ENCODE data around the gene LY6G5C. TPM values are rescaled to one million over a fixed set of nuclear protein-coding genes. Genes with fewer than 3 reads are reported as not detected.

The LY6G5C gene
- total and polyA plus RNA-seq, 12 donors, result 1.2 to 3.5 (median 2.0) TPM

DNA sequence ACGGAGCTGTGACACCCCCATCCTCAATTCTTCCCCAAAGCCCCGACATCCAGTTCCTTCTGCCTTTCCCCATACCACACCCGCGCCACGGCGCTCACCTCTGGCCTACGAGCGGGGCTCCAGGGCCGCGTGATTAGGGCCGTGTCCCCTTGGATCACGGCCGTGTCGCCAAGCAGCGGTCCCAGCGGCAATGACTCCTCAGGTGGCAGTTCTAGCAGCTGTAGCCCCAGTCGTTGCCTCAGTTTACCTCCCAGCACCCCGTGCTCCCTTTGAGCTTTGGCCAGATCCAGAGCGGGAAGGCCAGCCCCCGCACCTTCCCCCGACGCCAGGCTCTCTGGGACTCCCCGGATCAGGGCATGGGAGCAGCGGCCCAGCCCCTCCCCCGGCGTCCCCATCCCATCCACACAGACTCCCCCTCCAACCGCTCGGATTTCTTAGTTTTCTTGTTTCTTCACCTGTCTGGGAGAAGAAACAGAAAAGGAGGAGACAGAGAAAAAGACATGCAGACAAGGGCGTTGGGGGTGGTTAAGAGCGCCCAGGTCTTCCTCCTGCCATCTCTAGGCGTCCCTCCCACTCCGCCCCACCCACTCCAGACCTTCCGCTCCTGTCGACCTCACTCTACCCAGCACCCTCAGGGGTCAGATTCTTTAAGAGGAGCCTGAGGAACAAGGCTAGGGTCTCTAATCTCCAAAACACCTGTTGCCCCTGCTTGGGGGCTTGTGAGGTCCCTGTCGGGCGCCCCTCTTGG lies 48.1 kb upstream of the LY6G5C start, which contains the start of gene DDAH2:
TSS of gene DDAH2 (minus strand) at position 533 of the 748 bp plus-strand sequence. CDS start at position 395, 138 bp downstream.
- Histone ChIP-seq H3K36me3 (peaks cover 0 to 73% (median 44%) of the 10 kb centered on the region in 9 donors), H3K27me3 (no peaks in the 10 kb centered on the region), H3K4me3 (peak within 1 kb of the TSS; percentile 66 to 95 (median 78)), H3K9me3 (no peaks in the 10 kb centered on the region), H3K27ac (peak within 1 kb of the TSS; percentile 93 to 97 (median 94)), H3K4me1 (peaks cover 10 to 76% (median 46%) of the 10 kb centered on the region in 9 donors)
- intact Hi-C loops (cut with DNase I), result loop anchor here in 6 of 10 donors (1.0 to 5.0 kb wide), 5 partner anchors 28 to 103 kb away; partner anchors contain the start of genes LY6G5C (in 1 of the 6) and VARS1 (in 1 of the 6)
- peak in 1 of 2 donors; percentile 32 for DNase-seq
- TF ChIP-seq, protein P1, sequence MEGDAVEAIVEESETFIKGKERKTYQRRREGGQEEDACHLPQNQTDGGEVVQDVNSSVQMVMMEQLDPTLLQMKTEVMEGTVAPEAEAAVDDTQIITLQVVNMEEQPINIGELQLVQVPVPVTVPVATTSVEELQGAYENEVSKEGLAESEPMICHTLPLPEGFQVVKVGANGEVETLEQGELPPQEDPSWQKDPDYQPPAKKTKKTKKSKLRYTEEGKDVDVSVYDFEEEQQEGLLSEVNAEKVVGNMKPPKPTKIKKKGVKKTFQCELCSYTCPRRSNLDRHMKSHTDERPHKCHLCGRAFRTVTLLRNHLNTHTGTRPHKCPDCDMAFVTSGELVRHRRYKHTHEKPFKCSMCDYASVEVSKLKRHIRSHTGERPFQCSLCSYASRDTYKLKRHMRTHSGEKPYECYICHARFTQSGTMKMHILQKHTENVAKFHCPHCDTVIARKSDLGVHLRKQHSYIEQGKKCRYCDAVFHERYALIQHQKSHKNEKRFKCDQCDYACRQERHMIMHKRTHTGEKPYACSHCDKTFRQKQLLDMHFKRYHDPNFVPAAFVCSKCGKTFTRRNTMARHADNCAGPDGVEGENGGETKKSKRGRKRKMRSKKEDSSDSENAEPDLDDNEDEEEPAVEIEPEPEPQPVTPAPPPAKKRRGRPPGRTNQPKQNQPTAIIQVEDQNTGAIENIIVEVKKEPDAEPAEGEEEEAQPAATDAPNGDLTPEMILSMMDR (IDR thresholded peaks at IDR 0.05), result peak in 3 of 9 donors; percentile 34 to 77 (median 67)
- ATAC-seq, result peak; percentile 25 to 51 (median 44)
- WGBS, 2 donors, result 11 to 18% methylated on average over 36 of the region's 36 CpGs

DNA sequence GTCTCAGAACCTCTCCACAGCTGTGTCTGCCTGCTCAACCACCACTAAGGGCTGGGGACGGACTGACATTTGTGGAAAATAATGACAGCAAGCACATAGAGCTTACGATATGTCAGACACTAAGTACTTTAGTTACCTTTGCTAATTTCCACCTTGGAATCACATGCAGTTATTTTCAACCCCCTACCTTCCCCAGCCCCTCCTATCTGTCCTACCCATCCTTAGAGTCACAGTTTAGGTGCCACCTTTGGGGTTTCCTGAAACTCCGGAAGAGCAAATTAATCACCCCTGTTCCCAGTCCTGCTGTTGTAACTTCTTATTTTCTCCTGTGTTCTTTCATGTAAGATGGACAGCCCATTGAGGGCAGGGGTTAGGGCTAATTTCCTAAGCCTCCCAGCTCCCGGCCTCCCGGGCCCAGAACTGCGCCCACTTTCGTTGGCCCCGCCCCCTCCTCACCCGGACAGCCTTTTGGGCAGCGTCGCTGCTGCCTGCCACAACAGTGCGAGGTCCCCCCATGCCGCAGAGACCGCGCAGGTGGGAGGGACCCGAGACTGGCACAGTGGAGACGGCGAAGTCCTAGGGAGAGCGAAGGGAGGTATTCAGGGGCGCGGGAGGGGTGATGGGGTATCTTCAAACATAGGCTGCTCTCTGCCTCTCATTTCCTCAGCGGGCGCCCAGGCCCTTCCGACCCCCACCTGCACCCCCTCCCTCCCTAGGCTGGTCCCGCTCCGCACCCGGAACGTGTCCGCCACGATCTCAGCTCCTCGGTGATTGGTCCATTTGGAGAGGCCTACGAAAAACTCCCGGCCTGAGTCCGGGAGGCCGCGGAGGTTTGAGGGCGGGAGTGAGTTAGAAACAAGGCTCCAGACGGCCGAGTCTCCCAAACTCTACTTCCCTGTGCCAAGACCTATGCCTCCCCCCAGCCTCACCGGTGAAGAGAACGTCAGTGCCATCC lies 47.1 kb upstream of the LY6G5C start:
- peaks cover 10 to 67% (median 40%) of the 10 kb centered on the region in 9 donors for H3K4me1 ChIP-seq
- peak in 1 of 2 donors; percentile 32 for DNase-seq
- 68 to 77% methylated on average over 41 of the region's 41 CpGs for WGBS, 2 donors

DNA sequence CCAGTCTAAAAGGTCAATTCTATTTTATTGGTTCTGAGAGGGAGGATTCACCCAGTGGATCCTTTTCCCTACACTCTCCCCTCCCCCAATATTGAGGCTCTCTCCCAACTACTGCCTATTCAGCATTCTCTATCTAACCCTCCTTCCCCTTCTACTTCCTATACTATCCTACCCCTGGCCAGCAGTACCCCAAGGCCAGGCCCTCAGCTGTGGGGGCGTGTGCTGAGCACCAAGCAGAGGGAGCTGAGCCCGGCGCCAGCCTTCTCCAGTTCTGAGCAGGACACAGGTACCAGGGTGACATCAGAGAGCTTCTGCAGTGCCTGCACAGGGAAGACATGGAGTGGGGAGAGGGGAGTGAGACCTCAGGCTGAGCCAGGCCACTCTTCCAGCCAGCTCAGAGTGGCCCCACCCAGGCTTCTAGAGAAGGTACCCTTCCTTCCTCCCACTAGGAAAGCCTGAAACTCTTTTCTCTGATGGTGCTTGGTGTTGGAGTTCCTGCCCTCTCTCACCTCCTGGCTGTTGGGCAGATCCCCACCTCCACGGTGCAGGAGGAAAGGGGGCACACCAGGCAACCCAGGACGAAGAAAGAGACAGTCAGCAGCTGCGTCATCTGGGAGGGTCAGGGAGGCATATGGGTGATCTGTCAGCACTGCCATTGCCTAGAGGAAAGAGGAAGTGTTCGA lies 46.3 kb upstream of the LY6G5C start:
- peaks cover 0 to 56% (median 26%) of the 10 kb centered on the region in 9 donors for H3K36me3 ChIP-seq
- ATAC-seq, result no peak

More for the DNA sequence above, 47.1 kb upstream of the LY6G5C start:
- Histone ChIP-seq H3K27ac (peak overlapping the region in 9 of 10 donors; percentile 93 to 97 (median 94)), H3K27me3 (no peaks in the 10 kb centered on the region), H3K36me3 (peaks cover 0 to 64% (median 35%) of the 10 kb centered on the region in 9 donors), H3K4me3 (peak overlapping the region; percentile 66 to 95 (median 78)), H3K9me3 (no peaks in the 10 kb centered on the region)
- TF ChIP-seq, protein P1 (IDR thresholded peaks at IDR 0.05), result no peak
- no peak for ATAC-seq
- intact Hi-C loops (cut with DNase I), result loop anchor here in 6 of 10 donors (5.0 kb wide), 4 partner anchors 39 to 104 kb away; partner anchors contain the start of genes LY6G5C (in 1 of the 6) and VARS1 (in 1 of the 6)

More for the DNA sequence above, 46.3 kb upstream of the LY6G5C start:
- TF ChIP-seq, protein P1 (IDR thresholded peaks at IDR 0.05), result no peak
- peak in 1 of 2 donors; percentile 34 for DNase-seq
- intact Hi-C loops (cut with DNase I), result loop anchor here in 6 of 10 donors (5.0 kb wide), 4 partner anchors 40 to 105 kb away; partner anchors contain the start of genes LY6G5C (in 1 of the 6) and VARS1 (in 1 of the 6)
- WGBS, 2 donors, result 76 to 80% methylated on average over 7 of the region's 7 CpGs
- peak overlapping the region in 8 of 10 donors; percentile 31 to 97 (median 93) for H3K27ac ChIP-seq
- H3K4me1 ChIP-seq, result peaks cover 10 to 59% (median 38%) of the 10 kb centered on the region in 9 donors
- H3K4me3 ChIP-seq, result peak overlapping the region in 2 of 10 donors; percentile 78 to 79
- H3K27me3 ChIP-seq, result no peaks in the 10 kb centered on the region
- H3K9me3 ChIP-seq, result no peaks in the 10 kb centered on the region
